ENCODE data around the gene LINGO1. TPM values are rescaled to one million over a fixed set of nuclear protein-coding genes. Genes with fewer than 3 reads are reported as not detected.

The LINGO1 gene
- total and polyA plus RNA-seq, 9 of the 15 experiments (the other 6 are each of a cell fraction or from before 2014, with no cell fraction given): 0.07 to 15.3 (median 2.1) TPM

- TF ChIP-seq KLF13 (tag; IDR thresholded peaks at IDR 0.05; ENCODE audit: borderline replicate concordance, low read depth) (peak; percentile 71), ZNF124 (CRISPR knock-in tag; IDR thresholded peaks at IDR 0.05) (no peak), ZNF668 (CRISPR knock-in tag; IDR thresholded peaks at IDR 0.05) (no peak), NUFIP1 (IDR thresholded peaks at IDR 0.05; ENCODE audit: partially characterized antibody) (no peak), ZSCAN32 (CRISPR knock-in tag; IDR thresholded peaks at IDR 0.05) (no peak), EGR1 (conservative IDR thresholded peaks at IDR 0.05) (peak; percentile 76), SMAD3 (CRISPR knock-in tag; conservative IDR thresholded peaks at IDR 0.05) (no peak), CCAR2 (IDR thresholded peaks at IDR 0.05; ENCODE audit: low read depth, low read length) (no peak), RBM25 (IDR thresholded peaks at IDR 0.05; ENCODE audit: low read depth, low read length, severe bottlenecking) (peak; percentile 17), MTA3 (IDR thresholded peaks at IDR 0.05; ENCODE audit: borderline replicate concordance) (peak; percentile 68; the same call in 1 of the 2 replicates), SRSF9 (IDR thresholded peaks at IDR 0.05; ENCODE audit: borderline replicate concordance, low read depth, low read length) (no peak), IFI16 (CRISPR knock-in tag; IDR thresholded peaks at IDR 0.05) (no peak), BRCA1 (IDR thresholded peaks at IDR 0.05) (no peak), BRCA1 (CRISPR knock-in tag; IDR thresholded peaks at IDR 0.05) (no peak), BRD9 (IDR thresholded peaks at IDR 0.05; ENCODE audit: low read depth, partially characterized antibody) (peak; percentile 67), RBM14 (IDR thresholded peaks at IDR 0.05; ENCODE audit: borderline replicate concordance, insufficient read depth, low read depth, low read length) (no peak), SPI1 (IDR thresholded peaks at IDR 0.05; ENCODE audit: borderline replicate concordance, low read depth, low read length) (no peak), TARDBP (IDR thresholded peaks at IDR 0.05) (0 out of 2 replicates have a peak, but pooled peaks have one; percentile 25), HDGF (IDR thresholded peaks at IDR 0.05) (peak; percentile 79; the same call in 1 of the 2 replicates), ZBTB7A (IDR thresholded peaks at IDR 0.05; ENCODE audit: borderline replicate concordance, control insufficient read depth, low read depth, low read length) (peak; percentile 47; the same call in 1 of the 2 replicates), NCOA1 (IDR thresholded peaks at IDR 0.05; ENCODE audit: low read depth) (no peak), LEF1 (IDR thresholded peaks at IDR 0.05) (0 out of 2 replicates have a peak, but pooled peaks have one; percentile 23), PTBP1 (IDR thresholded peaks at IDR 0.05; ENCODE audit: low read depth, low read length) (peak; percentile 68; the same call in 1 of the 2 replicates), TBP (optimal IDR thresholded peaks at IDR 0.05; ENCODE audit: low read depth, low read length) (no peak), ZNF184 (CRISPR knock-in tag; IDR thresholded peaks at IDR 0.05) (no peak), ZNF785 (CRISPR knock-in tag; IDR thresholded peaks at IDR 0.05) (no peak), CEBPB (tag; IDR thresholded peaks at IDR 0.05) (no peak), CXXC5 (CRISPR knock-in tag; IDR thresholded peaks at IDR 0.05) (0 out of 2 replicates have a peak, but pooled peaks have one; percentile 13), HMBOX1 (IDR thresholded peaks at IDR 0.05) (no peak), CHD1 (IDR thresholded peaks at IDR 0.05; ENCODE audit: low read length) (no peak), HCFC1 (IDR thresholded peaks at IDR 0.05; ENCODE audit: low read depth, low read length) (no peak), MXD1 (CRISPR knock-in tag; IDR thresholded peaks at IDR 0.05; ENCODE audit: borderline replicate concordance, poor library complexity, severe bottlenecking) (no peak), NR1H2 (CRISPR knock-in tag; IDR thresholded peaks at IDR 0.05) (no peak), PHB2 (IDR thresholded peaks at IDR 0.05; ENCODE audit: low read depth) (no peak), SOX6 (IDR thresholded peaks at IDR 0.05) (no peak)
Measured at GRCh38 chr15:77620297-77620696, 12.4 kb downstream of the LINGO1 start (continued).
